BE2C (cell line): ENCODE results near the gene UPB1.

Experiments used
- DNase-seq: peaks from one replicate; pipeline ENCODE4 v3.0.0-alpha.2; 2020
- H3K27me3 ChIP-seq: fragments of 250-450 bp; sonication (Bioruptor Pico); 2 replicates; pipeline ENCODE4 v1.5.1; 2020; ENCODE audit warnings: mild to moderate bottlenecking
- H3K36me3 ChIP-seq: fragments of 250-450 bp; sonication (Bioruptor Pico); 2 replicates; pipeline ENCODE4 v1.5.1; 2020; ENCODE audit warnings: mild to moderate bottlenecking
- H3K4me1 ChIP-seq: fragments of 250-450 bp; sonication (Bioruptor Pico); 2 replicates; pipeline ENCODE4 v1.5.1; 2020
- H3K4me3 ChIP-seq: 2 replicates; pipeline ENCODE4 v1.5.1; 2011; ENCODE audit warnings: low read depth, low read length
- H3K9me3 ChIP-seq: fragments of 250-450 bp; sonication (Bioruptor Pico); 2 replicates; pipeline ENCODE4 v1.5.1; 2020
- TF ChIP-seq, protein P1 (sequence below): IDR thresholded peaks from 2 replicates; pipeline ENCODE4 v1.5.1; 2012; ENCODE audit warnings: mild to moderate bottlenecking, low read depth, low read length

Gene UPB1

DNA sequence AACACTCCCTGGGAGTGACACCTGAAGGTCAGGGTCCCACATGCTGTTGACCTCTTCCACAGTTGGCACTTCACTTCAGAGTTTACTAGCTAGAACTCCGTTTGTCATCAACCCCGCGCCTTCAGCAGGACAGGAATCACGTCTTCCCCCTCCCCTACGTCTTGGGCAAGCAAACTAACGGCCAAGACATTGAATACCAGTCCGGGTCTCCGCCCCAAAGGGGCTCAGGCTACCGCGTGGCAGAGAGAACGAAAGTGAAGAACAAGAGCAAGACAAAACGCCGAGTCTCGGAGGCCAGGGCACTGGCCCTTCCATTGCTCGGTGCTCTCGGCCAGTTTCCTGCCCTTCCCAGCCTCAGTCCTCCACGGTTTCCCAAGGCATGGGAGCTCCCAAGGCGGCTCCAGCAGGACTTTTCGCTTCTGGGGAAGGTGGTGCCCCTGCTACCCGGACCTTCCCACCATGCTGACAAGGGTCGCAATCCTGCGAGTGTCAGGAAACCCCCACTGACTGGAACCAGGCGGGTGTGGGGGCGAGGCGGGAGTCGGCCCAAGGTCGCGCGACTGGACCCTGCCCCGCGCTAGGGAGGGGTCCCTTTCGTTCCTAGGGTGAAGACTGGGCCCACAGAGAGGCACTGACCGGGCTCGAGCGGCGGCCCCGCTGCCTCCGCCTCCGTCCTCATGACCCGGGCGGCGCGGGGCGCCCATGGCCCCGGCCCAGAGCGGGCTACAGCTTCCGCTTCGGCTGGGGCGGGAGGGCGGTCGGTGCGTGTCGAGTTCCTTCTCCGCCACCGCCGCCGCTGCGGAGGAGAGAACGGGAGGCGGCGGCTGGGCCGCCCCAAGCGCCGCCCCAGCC, 59.4 kb downstream of the UPB1 start, which contains the start of gene GUCD1:
Gene GUCD1, minus strand, starts transcription at position 826 of the 852 bp plus-strand sequence. Its CDS starts 147 bp downstream, at position 679.
- TF ChIP-seq, protein P1, sequence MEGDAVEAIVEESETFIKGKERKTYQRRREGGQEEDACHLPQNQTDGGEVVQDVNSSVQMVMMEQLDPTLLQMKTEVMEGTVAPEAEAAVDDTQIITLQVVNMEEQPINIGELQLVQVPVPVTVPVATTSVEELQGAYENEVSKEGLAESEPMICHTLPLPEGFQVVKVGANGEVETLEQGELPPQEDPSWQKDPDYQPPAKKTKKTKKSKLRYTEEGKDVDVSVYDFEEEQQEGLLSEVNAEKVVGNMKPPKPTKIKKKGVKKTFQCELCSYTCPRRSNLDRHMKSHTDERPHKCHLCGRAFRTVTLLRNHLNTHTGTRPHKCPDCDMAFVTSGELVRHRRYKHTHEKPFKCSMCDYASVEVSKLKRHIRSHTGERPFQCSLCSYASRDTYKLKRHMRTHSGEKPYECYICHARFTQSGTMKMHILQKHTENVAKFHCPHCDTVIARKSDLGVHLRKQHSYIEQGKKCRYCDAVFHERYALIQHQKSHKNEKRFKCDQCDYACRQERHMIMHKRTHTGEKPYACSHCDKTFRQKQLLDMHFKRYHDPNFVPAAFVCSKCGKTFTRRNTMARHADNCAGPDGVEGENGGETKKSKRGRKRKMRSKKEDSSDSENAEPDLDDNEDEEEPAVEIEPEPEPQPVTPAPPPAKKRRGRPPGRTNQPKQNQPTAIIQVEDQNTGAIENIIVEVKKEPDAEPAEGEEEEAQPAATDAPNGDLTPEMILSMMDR = no peak
- peak within 1 kb of the TSS; percentile 93 for H3K4me3 ChIP-seq
- H3K4me1 ChIP-seq = 0 out of 2 replicates have a peak, but pooled peaks cover 5% of the 10 kb centered on the region
- H3K9me3 ChIP-seq = no peaks in the 10 kb centered on the region
- no peak for DNase-seq
- H3K36me3 ChIP-seq = peaks cover 22% of the 10 kb centered on the region
- H3K27me3 ChIP-seq = no peaks in the 10 kb centered on the region

DNA sequence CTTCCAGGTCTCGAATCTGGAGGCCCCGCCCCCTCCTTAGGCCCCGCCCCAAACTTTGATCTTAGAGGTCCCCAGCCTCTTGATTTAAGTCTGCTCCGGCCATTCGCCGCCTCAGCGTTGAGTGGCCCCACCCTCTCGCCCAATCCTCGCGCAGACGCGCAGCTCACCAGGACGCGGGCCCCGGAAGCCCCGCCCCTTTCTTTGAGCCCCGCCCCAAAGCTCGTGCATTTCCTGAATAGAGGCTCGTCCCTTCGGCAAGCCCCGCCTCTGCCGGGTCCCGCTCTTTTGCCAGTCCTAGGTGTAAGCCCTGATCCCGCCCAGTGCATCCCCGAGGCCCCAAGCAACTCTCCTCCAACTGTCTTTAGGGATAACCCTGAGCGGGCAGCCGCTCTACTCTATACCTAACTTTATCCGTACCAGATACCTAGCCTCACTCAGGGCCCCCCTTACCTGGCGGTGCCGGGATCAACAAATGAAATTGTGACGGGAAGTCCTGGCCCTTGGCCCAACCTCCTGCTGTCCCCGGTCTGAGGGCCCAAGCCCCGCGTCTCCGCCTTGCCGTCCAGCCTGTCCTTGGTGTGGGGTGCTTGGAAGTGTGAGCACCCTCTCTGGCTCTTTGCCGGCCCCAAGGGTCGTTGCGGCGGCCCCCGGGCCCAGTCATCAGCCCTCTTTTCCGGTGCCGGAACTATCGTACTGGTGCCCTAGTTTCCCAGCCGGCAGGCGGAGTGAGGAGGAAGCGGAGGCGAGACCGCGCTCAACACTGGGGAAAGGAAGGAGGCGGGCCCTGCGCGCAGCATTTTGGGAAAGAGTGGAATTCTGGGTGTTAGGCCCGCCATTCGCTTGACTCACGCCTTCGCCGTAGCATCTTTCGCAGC, 60.3 kb downstream of the UPB1 start, which contains the start of gene SNRPD3:
Gene SNRPD3, plus strand, starts transcription at position 835 of the 875 bp plus-strand sequence. CDS start 1,676 bp downstream, outside the sequence.
- Histone ChIP-seq H3K27me3 (no peaks in the 10 kb centered on the region), H3K36me3 (peaks cover 24% of the 10 kb centered on the region), H3K9me3 (no peaks in the 10 kb centered on the region), H3K4me1 (0 out of 2 replicates have a peak, but pooled peaks cover 5% of the 10 kb centered on the region), H3K4me3 (peak within 1 kb of the TSS; percentile 93)
- peak; percentile 100 for DNase-seq
- TF ChIP-seq, protein P1 = peak; percentile 17; the same call in 1 of the 2 replicates

DNA sequence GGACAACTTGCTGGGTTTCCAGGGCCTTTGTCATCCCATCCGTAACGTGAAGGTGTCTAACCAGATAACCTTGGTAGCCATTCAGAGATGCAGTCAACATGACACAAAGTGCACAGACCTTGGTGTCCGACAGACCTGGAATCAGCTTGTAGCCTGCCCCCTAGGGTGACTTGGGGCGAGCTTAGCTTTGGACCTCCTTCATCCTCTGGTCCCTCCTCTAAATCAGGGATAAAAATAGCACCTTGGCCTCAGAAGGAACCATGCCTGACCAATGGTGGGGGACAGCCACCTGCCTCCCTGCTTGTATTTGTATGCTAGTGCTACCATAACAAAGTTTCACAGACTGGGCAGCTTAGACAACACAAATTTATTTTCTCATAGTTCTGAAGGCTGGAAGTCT, 64.3 kb downstream of the UPB1 start:
- H3K27me3 ChIP-seq = no peaks in the 10 kb centered on the region
- peaks cover 56% of the 10 kb centered on the region for H3K36me3 ChIP-seq
- no peaks in the 10 kb centered on the region for H3K4me1 ChIP-seq
- TF ChIP-seq, protein P1 = no peak
- no peak for DNase-seq
- H3K9me3 ChIP-seq = no peaks in the 10 kb centered on the region
- no peak overlapping the region for H3K4me3 ChIP-seq

DNA sequence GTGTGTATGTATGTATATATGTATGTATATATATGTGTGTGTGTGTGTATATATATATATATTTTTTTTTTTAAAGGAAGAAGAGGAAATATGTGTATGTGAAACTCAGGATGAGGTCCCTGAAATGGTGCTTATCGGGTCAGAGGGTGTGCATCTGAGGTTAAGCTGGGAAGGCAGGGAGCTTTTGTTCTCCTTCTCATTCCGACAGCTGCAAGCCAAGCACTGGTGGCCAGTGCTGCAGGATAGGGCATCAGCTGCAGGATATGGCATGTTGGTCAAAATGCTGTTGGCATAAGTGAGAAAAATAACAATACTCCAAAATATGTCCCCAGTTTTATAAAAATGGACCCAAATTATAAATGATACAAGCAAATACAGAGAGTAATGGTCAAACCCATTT, 68.1 kb downstream of the UPB1 start:
- DNase-seq = no peak
- Histone ChIP-seq H3K4me3 (no peak overlapping the region), H3K27me3 (no peaks in the 10 kb centered on the region), H3K9me3 (no peaks in the 10 kb centered on the region), H3K4me1 (no peaks in the 10 kb centered on the region), H3K36me3 (peaks cover 79% of the 10 kb centered on the region)
- TF ChIP-seq, protein P1 = no peak

DNA sequence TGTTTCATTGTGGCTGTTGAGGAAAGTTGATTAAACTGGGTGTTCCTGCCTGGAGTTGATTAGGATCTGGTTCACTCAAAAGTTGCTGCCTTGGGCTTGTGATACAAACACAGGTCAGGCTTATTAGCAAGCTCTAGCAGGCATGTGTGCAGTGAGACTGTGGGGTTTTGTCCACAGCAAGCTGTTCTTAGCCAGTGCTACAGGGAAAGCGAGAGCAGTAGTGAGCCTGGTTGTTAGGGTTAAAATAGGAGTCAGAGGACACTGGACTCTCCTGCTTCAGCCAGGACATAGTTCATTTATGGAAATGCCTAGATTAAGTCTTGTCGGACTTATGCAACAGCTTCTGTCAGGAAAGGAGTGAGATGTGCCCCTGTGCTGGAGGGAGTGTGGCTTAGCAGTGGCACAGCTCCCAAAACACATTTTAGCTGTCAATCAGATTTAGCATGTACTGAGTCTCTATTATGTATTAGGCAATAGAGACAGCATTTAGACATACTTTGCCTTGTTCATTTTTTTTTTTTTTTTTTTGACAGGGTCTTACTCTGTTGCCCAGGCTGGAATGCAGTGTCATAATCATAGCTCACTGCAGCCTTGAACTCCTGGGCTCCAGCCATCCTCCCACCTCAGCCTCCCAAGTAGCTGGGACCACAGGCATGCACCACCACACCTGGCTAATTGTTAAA, 69.4 kb downstream of the UPB1 start:
- H3K36me3 ChIP-seq = peaks cover 77% of the 10 kb centered on the region
- TF ChIP-seq, protein P1 = no peak
- no peaks in the 10 kb centered on the region for H3K9me3 ChIP-seq
- no peak for DNase-seq
- no peak overlapping the region for H3K4me3 ChIP-seq
- no peaks in the 10 kb centered on the region for H3K27me3 ChIP-seq
- no peaks in the 10 kb centered on the region for H3K4me1 ChIP-seq
